Measurements from ENCODE around the gene WDR41.

DNA sequence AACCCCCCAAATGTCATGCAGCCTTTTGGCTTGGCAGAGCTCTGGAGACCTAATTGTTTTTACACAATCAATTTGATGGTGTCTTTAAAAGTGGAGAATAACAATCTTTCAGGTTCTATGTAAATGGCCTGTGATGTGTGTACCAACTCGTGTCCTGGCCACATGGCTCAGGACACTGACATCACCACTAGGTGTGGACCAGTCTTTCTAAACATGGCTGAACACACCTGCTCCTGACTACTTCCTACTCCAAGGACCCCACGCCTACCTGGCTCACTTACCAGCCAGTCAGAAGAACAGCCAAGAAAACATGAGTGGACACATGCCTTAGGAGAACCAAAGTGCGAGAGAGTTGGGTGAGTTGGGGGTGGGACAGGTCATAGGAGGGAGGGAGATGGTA, 71.2 kb downstream of the WDR41 start:
- TF ChIP-seq, protein P1, sequence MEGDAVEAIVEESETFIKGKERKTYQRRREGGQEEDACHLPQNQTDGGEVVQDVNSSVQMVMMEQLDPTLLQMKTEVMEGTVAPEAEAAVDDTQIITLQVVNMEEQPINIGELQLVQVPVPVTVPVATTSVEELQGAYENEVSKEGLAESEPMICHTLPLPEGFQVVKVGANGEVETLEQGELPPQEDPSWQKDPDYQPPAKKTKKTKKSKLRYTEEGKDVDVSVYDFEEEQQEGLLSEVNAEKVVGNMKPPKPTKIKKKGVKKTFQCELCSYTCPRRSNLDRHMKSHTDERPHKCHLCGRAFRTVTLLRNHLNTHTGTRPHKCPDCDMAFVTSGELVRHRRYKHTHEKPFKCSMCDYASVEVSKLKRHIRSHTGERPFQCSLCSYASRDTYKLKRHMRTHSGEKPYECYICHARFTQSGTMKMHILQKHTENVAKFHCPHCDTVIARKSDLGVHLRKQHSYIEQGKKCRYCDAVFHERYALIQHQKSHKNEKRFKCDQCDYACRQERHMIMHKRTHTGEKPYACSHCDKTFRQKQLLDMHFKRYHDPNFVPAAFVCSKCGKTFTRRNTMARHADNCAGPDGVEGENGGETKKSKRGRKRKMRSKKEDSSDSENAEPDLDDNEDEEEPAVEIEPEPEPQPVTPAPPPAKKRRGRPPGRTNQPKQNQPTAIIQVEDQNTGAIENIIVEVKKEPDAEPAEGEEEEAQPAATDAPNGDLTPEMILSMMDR (conservative IDR thresholded peaks at IDR 0.05; ENCODE audit: low read length): no peak
- TF ChIP-seq EZH2phosphoT487 (IDR thresholded peaks at IDR 0.05; ENCODE audit: borderline replicate concordance): no peak
